Adrenal gland (tissue), 5 donors: Measurements from ENCODE around the gene MYH7.

Source experiments
- CTCF ChIP-seq, 6 experiments: fragments of 450-650 bp in 4 of 6; fragments of 200-600 bp in 2 of 6; sonication (generic) in 1 of 6; IDR thresholded peaks; 1 replicate in 5 of 6; 2 replicates in 1 of 6; pipeline versions ENCODE4 v1.5.1 to v1.8.0; 2016 to 2021; ENCODE audit warnings: antibody characterized with exemption in 6 of 6, mild to moderate bottlenecking in 2 of 6, moderate library complexity in 1 of 6
- POLR2A ChIP-seq, 2 donors: fragments of 450-650 bp; IDR thresholded peaks; one replicate each; pipeline ENCODE4 v1.6.1; 2017; ENCODE audit warnings: antibody characterized with exemption in 2 of 2, mild to moderate bottlenecking in 2 of 2, moderate library complexity in 1 of 2
- donor health status: DM: no; HTN: no; CAD: no.

GRCh38 chr14:23406244-23406643 is 29.2 kb downstream of the MYH7 start:
- TF ChIP-seq CTCF (IDR thresholded peaks at IDR 0.05) (no peak), POLR2A (IDR thresholded peaks at IDR 0.05) (no peak)
